Measurements from ENCODE around the gene SORCS2. TPM values are rescaled to one million over a fixed set of nuclear protein-coding genes. Genes with fewer than 3 reads are reported as not detected.

The SORCS2 gene
- total RNA-seq, 1 donor from 2014 or later: 7.1 TPM

DNA sequence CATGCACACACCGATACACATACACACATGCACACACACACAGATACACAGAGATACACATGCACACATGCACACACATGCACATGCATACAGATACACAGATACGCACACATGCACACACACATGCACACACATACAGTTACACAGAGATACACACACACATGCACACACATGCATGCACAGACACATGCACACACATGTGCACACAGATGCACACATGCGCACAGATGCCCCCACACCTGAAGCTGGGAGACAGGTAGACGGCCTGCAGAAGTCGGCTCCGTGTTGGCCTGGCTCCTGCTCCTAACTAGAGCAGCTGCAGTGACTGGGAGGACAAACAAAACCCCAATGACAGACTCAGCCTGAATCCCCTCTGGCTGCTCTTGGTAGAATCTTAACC, 195.6 kb downstream of the SORCS2 start:
- DNase-seq (ENCODE audit: low spot score in 2 of 2, unreplicated experiment in 2 of 2): no peak
- Mint-ChIP-seq H3K36me3 (no peaks in the 10 kb centered on the region), H3K4me1 (peaks cover 3% of the 10 kb centered on the region), H3K27me3 (ENCODE audit: low read depth) (peaks cover 3% of the 10 kb centered on the region), H3K9me3 (no peaks in the 10 kb centered on the region), H3K4me3 (no peak overlapping the region), H3K27ac (no peak overlapping the region)
- TF ChIP-seq, protein P1, sequence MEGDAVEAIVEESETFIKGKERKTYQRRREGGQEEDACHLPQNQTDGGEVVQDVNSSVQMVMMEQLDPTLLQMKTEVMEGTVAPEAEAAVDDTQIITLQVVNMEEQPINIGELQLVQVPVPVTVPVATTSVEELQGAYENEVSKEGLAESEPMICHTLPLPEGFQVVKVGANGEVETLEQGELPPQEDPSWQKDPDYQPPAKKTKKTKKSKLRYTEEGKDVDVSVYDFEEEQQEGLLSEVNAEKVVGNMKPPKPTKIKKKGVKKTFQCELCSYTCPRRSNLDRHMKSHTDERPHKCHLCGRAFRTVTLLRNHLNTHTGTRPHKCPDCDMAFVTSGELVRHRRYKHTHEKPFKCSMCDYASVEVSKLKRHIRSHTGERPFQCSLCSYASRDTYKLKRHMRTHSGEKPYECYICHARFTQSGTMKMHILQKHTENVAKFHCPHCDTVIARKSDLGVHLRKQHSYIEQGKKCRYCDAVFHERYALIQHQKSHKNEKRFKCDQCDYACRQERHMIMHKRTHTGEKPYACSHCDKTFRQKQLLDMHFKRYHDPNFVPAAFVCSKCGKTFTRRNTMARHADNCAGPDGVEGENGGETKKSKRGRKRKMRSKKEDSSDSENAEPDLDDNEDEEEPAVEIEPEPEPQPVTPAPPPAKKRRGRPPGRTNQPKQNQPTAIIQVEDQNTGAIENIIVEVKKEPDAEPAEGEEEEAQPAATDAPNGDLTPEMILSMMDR (IDR thresholded peaks at IDR 0.05; ENCODE audit: unreplicated experiment): no peak

DNA sequence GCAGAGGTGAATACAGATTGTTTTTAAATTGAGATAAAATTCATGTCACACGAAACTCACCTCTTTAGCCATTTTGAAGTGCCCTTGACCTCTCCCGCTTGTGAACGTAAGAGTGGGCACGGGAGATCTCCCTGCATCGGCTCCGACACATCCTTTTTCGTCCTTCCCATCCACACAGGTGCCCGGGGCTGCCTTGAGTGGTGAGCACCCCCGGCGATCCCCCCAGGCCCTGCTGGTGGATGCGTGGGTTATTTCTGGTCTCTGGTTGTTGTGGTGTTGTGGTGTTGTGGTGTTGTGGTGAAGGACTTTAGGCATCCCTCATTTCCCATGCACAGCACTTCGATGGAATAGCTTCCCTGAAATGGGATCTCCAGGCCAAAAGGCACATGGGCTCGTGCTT, 196.3 kb downstream of the SORCS2 start:
- TF ChIP-seq, protein P1 (IDR thresholded peaks at IDR 0.05; ENCODE audit: unreplicated experiment): no peak
- no peaks in the 10 kb centered on the region for H3K36me3 Mint-ChIP-seq
- H3K9me3 Mint-ChIP-seq: no peaks in the 10 kb centered on the region
- no peak overlapping the region for H3K27ac Mint-ChIP-seq
- H3K27me3 Mint-ChIP-seq (ENCODE audit: low read depth): peaks cover 6% of the 10 kb centered on the region
- peak in 1 of 2 experiments; percentile 22 for DNase-seq (ENCODE audit: low spot score in 2 of 2, unreplicated experiment in 2 of 2)
- H3K4me1 Mint-ChIP-seq: peaks cover 10% of the 10 kb centered on the region
- no peak overlapping the region for H3K4me3 Mint-ChIP-seq

DNA sequence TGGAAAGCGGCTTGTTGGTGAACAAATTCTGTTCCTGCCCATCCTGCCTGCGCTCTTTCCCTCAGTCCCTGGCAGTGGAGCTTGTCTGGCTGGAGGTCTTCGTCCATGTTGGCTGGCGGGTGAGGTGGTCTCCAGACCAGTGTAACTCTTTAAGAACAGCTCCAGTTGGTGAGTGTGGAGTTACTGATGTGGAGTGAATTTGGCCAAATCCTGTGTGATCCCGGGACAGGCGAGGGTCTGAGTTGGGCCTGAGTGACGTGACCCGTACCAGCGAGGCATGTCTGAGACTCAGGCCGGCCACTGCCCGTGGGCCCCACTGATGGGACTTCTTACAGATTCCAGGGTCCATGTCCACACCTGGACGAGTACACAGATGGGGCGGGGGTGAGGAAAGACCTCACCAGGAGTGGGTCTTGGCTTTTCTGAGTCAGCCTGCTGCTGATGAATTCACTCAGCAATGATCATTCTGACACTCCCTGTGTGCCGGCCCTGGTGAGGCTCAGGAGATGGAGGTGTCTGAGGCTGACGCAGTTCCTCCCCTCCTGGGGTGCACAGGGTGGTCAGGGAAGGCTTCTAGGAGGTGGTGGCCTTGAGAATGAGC, 196.9 kb downstream of the SORCS2 start:
- peaks cover 10% of the 10 kb centered on the region for H3K4me1 Mint-ChIP-seq
- H3K4me3 Mint-ChIP-seq: no peak overlapping the region
- TF ChIP-seq, protein P1 (IDR thresholded peaks at IDR 0.05; ENCODE audit: unreplicated experiment): no peak
- H3K27me3 Mint-ChIP-seq (ENCODE audit: low read depth): peaks cover 6% of the 10 kb centered on the region
- H3K27ac Mint-ChIP-seq: no peak overlapping the region
- no peaks in the 10 kb centered on the region for H3K9me3 Mint-ChIP-seq
- peak in 1 of 2 experiments; percentile 32 for DNase-seq (ENCODE audit: low spot score in 2 of 2, unreplicated experiment in 2 of 2)
- H3K36me3 Mint-ChIP-seq: no peaks in the 10 kb centered on the region

DNA sequence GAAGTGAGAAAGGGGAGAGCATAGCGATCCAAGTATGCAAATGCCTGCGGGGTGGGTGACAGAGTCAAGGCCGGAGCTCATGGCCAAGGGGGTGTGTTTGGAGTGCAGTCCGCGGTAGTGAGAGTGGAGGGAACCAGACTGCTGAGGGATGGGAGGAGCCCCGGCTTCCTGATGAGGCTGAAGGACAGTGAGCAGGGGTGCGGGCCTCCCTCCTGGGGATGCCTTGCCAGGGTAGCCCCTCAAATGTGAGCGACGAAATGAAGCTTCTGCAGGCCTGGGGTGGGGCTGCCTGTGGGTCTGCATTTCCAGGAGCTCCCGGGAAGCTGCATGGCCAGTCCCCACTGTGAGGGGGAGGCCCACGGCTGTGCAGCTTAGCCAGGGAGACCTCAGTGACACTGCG, 197.4 kb downstream of the SORCS2 start:
- no peak overlapping the region for H3K27ac Mint-ChIP-seq
- TF ChIP-seq, protein P1 (IDR thresholded peaks at IDR 0.05; ENCODE audit: unreplicated experiment): no peak
- H3K9me3 Mint-ChIP-seq: no peaks in the 10 kb centered on the region
- no peak overlapping the region for H3K4me3 Mint-ChIP-seq
- H3K36me3 Mint-ChIP-seq: no peaks in the 10 kb centered on the region
- peaks cover 9% of the 10 kb centered on the region for H3K27me3 Mint-ChIP-seq (ENCODE audit: low read depth)
- DNase-seq (ENCODE audit: low spot score in 2 of 2, unreplicated experiment in 2 of 2): no peak
- peaks cover 10% of the 10 kb centered on the region for H3K4me1 Mint-ChIP-seq

DNA sequence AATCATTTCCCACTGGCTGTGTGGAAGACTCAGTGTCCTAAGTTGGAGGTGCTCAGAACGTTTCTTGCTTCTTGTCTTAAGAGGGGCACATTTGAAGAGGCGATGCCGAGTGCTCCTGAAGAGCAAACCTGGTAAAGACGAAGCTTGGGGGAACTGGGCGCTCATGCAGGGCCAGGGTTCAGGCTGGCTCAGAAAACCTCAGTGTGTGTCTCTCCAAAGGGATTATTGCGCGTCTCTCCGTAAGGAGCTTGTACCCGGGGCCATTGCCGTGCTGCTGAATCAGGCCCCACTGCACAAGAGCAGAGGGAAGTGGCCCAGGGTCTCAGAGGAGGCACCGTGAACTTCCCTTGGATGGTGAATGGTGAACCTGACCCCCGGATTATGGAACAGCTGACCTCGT, 198.0 kb downstream of the SORCS2 start:
- no peak for DNase-seq (ENCODE audit: low spot score in 2 of 2, unreplicated experiment in 2 of 2)
- H3K27ac Mint-ChIP-seq: no peak overlapping the region
- H3K27me3 Mint-ChIP-seq (ENCODE audit: low read depth): peaks cover 9% of the 10 kb centered on the region
- peaks cover 10% of the 10 kb centered on the region for H3K4me1 Mint-ChIP-seq
- no peaks in the 10 kb centered on the region for H3K9me3 Mint-ChIP-seq
- H3K4me3 Mint-ChIP-seq: no peak overlapping the region
- no peaks in the 10 kb centered on the region for H3K36me3 Mint-ChIP-seq
- TF ChIP-seq, protein P1 (IDR thresholded peaks at IDR 0.05; ENCODE audit: unreplicated experiment): no peak

Data from mesothelial cell of epicardium (in vitro differentiated cells).